IPS-18c (cell line): Measurements from ENCODE around the gene DYSF.

Experiments used
- H3K4me3 ChIP-seq: 2 replicates; pipeline ENCODE4 v1.7.0; 2013; ENCODE audit warnings: low read depth, mild to moderate bottlenecking, low read length, moderate library complexity; ENCODE audit not compliant: insufficient read depth
- H3K9me3 ChIP-seq: one replicate; pipeline ENCODE4 v1.6.1; 2013; ENCODE audit warnings: mild to moderate bottlenecking, low read length, moderate library complexity; ENCODE audit not compliant: control insufficient read depth, insufficient read depth

Gene DYSF

DNA sequence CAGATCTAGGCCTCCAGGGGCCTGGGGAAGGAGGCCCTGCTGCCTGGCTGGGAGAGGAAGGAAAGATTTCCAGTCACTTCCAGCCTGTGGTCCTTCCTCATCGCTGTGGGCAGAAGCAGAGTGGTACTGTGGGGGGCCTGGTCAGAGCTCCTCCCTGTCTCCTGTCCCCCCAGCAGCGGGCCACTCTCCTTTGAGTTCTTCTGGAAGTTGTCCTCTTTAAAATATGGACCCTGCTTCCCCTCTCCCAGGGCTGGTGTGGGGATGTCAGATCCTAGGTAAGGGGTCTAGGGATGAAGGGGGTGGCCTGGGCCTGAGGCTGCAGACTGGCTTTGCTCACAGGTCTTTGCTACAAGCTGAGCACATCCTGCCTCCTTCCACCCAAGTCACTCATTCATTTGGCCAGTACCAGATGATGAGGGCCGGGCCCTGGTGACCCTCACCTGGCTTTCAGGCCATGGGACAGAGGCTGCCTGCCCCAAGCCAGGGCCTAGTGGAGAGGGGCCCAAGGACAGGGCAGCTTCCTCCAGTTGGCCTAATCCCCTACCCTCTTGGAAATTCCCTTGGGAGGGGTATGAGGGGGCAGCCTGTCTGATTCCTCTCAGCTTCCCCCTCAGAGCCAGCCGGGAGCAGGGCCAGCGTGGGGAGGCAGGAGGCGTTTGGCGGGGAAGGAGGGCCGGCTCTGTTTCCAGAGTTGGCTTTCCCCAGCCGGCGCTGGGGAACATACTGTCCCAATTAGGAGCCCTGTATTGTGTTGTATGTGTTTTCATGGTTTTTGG is 231.9 kb downstream of the DYSF start:
- no peak overlapping the region for H3K4me3 ChIP-seq
- H3K9me3 ChIP-seq, result no peaks in the 10 kb centered on the region

DNA sequence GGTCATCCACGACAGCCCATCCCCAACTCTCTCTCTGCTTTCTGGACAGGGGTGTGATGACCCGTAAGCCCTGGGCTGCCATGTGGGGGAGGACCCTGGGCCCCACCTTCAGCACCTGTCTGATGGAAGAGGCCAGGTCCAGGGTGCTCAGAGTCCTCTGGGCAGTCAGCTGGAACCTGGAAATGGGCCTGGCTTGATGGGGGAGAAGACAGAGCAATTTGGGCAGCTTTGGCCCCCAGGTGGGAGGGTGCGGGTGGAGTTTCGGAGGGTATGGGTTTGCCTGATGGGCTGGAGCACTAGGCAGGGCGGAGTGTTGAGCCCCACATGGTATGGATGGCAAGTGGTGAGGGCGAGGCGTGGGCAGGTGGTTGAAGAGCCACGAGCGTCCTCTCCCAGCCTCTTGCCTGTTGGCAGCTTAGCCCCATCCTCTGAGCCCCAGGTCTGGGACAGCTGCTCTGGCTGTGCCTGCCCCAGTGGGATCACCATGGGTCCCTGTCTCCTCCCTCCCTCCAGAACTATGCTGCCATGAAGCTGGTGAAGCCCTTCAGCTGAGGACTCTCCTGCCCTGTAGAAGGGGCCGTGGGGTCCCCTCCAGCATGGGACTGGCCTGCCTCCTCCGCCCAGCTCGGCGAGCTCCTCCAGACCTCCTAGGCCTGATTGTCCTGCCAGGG is 232.7 kb downstream of the DYSF start:
- Histone ChIP-seq H3K9me3 (no peaks in the 10 kb centered on the region), H3K4me3 (no peak overlapping the region)

DNA sequence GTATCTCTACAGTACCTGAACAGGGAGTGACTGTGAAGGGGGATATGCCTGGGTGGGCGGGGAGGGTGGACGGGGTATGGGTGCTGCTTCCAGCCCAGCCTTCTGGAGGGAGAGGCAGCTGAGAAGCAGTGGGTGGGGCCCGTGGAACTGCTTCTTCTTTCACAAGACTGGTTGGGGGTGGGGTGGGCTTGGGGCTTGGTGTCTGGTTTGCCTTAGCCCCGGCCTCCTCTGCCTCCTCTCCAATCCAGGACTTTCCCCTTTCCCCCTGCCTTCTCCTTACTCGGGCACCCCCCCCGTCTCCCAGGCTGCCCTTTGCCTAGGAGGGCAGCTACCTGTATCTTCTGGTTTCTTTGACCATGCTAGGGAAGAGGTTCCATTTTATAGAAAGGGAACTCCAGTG is 233.4 kb downstream of the DYSF start:
- Histone ChIP-seq H3K4me3 (no peak overlapping the region), H3K9me3 (no peaks in the 10 kb centered on the region)

DNA sequence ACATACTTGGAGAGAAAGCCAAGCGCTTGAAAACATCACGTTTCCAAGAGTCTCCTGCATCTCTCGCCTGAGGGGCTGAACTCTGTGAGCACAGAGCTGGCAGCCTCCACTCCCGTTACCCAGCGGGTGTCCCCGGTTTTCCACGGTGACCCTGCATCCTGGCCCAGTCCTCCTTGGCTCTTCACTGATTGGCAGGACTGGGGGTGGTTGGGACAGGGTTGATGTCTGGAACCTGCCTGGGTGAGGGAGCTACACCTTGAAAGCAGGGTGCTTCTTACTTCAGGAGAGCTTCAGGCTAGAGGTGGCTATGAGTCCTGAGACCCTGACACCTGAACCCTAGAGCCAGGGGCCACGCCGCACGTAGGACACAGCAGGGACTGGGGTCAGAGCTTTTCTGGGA is 234.1 kb downstream of the DYSF start:
- Histone ChIP-seq H3K9me3 (no peaks in the 10 kb centered on the region), H3K4me3 (no peak overlapping the region)

DNA sequence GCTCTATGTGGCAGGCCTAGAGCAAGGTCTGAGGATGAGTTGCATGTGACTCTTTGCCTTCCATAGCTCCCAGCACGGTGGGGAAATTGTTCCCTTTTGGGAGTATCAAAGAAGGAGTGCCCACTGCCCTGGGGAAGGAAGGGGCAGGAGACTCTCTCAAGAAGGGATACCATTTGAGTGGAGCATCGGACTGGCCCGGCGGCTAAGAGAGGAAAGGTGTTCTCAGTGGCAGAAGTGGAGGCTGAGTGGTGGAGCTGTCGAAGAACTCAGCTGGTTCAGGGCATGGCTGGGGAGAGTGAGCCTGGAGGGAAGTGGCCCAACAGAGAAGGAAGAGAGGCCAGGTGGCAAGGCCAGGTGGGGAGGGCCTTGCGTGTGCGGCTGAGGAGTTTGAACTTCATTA is 235.2 kb downstream of the DYSF start:
- Histone ChIP-seq H3K4me3 (no peak overlapping the region), H3K9me3 (no peaks in the 10 kb centered on the region)

DNA sequence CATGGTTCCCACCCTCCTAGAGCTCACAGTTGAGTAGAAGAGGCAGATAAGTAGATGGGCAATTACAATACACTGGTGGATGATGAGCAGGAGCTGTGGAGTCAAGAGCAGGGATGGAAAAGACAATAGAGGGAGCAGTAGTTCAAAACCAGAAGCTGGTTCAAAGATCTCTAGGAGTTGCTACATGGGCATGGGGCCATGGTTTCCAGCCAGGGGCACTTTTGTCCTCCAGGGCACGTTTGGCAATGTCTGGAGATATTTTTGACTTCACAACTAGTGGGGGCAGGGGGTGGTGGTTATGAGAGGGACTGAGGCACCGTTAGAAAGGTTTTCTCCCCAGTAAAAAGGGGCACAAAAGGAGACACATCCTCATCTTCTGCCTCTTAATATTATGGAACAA is 236.0 kb downstream of the DYSF start:
- Histone ChIP-seq H3K4me3 (no peak overlapping the region), H3K9me3 (no peaks in the 10 kb centered on the region)

DNA sequence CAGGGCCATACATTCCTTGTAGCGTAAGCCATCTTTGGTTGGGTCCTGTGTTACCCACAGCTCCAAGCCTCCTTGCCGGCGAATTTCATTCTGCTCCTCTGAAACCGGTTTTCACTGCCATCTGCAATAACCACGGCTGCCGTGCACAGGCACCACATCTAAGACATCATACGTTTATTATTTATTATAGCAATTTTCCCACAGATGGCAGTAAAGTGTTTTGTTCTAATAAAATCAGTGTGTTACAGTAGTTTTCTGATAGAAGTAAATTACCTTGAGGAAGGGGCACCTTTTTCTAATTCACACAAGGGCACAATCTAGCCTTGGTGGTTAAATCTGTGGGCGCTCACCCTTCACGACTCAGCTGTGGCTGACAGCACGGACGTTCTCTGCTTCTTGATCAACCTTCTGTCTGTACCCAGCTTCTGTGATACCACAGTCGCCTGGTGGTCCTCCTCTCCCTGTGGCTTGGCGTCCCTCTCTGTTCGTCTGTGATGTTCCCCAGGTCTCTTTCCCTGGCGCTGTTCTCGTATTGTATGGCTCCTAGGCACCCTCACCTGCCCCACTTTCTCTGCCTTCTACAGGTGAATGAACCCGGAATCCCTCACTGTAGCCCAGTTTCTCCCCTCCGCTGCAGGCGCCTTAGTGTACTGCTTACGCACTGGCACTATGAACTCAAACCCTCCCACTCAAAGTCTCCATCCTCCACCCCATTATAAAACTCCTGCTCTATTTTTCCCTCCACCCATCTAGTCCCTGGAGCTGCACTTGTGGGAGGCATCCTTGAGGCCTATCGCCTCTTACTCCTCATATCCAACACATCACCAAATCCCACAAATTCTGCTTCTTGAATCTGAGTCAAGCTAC is 236.8 kb downstream of the DYSF start:
- Histone ChIP-seq H3K9me3 (no peaks in the 10 kb centered on the region), H3K4me3 (no peak overlapping the region)

DNA sequence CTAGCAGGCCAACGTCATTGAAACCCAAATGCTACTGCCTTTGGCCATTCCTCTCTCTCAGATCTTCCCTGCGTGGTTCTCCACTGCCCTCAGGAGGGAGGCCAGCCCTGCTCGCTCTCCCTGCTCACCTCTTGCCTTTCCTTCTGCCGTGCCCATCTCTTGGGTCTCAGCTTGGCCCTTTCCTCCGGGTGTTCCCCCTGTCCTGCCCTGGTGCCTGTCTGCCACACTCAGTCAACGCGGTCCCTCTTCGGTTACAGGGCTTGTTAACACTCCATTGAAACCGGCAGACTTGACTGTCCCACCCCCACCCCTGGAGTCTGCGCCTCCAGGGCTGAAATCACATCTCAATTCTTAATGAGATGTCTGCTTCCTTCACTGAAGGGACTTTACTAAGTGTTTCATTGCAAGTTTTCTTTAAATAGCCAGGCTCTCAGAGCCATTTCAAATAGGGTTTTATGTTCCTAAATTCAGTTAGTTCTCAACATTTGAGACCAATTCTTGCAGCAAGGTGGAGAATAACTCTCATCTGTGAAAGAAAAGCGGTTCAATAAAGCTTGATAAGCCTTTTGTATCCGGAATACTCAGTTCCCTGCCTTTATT is 237.6 kb downstream of the DYSF start:
- H3K9me3 ChIP-seq, result no peaks in the 10 kb centered on the region
- H3K4me3 ChIP-seq, result no peak overlapping the region; the same call in 1 of the 2 replicates

DNA sequence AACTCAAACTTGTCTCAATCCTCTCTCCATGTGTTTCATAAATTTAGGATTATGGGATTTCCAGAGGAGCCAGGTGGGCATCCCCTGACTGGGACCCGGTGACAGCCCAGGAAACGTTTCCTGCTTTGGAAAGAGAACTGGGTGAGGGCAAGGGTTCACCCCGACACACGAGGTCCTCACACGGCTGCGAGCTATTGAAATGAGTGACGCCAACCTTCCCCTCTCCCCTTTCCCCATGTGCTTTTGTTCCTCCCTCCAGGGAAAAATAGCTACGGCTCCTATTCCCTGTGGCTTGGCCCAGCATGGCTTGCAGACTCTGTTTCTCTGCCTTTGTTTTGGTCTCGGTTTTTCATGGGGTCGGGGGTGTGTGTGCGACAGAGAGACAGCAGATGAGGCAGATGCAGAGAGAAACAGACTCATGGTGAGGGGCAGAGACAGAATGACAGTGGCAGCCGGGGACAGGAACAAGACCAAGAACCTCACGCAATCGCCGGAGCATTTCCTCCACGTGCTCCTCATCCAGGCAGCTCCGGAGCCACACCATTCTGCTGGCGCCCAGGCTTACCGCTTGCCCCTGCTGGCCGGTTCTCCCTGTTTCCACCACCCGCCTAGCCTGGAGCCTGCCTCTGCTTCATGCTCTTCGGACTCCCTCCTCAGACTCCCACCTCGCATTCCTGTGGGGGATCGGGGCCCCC is 238.5 kb downstream of the DYSF start:
- no peaks in the 10 kb centered on the region for H3K9me3 ChIP-seq

DNA sequence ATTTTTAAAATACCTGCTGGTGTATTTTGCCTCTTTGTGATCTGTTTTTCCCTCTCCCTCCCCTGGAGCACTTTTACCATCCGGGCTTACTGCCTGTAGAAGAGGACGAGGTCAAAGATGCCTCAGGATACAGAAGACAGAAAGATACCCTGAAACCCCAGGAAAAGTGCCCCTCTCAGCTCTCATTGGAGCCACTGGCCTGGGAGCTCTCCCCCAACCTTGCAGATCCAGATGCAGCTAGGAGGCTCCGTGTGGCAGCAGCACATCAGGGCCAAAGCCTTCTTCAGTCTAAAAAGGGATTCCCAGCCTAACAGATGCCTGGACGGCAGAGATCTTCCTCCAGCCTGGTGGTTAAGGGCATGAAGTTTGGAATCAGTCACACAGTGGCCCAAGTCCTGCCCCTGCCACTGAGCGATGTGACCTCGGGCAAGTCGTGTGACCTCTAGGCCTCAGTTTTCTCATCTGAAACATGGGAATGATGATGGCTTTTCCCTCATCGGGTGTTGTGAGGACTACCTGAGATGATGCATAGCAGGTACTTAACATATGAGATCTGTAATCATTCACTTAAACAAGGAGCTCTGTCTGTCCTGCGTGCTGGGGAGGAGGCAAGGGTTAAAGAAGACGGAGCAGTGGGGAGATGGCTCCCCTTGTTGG is 239.4 kb downstream of the DYSF start:
- Histone ChIP-seq H3K9me3 (no peaks in the 10 kb centered on the region), H3K4me3 (no peak overlapping the region)

More for the DNA sequence above, 238.5 kb downstream of the DYSF start:
- H3K4me3 ChIP-seq, result no peak overlapping the region

DNA sequence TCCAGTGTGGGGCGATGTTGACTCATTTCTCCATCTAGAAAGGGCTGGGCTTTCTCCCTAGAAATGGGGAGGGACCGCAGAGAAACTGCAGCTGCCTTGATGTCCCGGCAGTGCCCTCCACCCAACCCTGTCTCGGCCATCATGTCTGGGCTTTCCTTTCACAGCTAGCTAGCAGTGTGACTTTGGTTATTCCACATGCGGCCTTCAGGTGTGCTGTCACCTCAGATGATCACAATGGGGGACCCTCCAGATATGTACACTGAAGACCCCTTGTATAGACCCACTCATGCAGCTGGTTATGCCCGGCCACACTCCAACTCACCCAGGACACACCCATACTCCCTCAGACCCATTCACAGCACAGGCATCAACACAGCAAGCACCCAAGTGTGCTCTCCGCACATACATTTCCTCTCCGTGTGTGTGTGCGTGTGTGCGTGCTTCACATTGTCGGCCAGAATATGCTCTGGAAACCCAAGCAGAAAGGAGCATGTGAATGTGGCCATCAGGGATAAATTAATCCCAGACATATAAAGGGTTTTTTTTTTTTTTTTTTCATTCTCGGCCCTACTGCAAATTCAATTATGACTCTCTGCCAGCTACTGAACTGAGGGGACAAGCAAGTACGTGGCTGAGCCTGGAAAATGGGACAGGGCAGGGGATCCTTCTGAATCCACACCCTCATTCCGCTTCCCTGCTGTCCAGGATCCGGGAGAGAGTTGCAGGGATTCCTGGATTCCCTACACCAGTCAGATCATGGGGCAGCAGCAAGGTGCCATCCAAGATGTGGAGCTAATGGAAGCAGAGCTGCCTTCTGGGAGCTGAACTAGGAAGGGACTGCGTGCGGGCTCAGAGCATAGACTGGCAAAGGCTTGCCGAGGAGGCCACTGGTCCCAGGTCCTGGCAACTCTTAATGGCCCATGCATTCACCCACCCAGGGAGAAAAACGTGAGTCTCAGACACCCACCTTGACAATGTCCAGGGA is 240.2 kb downstream of the DYSF start:
- no peaks in the 10 kb centered on the region for H3K9me3 ChIP-seq
- no peak overlapping the region for H3K4me3 ChIP-seq

DNA sequence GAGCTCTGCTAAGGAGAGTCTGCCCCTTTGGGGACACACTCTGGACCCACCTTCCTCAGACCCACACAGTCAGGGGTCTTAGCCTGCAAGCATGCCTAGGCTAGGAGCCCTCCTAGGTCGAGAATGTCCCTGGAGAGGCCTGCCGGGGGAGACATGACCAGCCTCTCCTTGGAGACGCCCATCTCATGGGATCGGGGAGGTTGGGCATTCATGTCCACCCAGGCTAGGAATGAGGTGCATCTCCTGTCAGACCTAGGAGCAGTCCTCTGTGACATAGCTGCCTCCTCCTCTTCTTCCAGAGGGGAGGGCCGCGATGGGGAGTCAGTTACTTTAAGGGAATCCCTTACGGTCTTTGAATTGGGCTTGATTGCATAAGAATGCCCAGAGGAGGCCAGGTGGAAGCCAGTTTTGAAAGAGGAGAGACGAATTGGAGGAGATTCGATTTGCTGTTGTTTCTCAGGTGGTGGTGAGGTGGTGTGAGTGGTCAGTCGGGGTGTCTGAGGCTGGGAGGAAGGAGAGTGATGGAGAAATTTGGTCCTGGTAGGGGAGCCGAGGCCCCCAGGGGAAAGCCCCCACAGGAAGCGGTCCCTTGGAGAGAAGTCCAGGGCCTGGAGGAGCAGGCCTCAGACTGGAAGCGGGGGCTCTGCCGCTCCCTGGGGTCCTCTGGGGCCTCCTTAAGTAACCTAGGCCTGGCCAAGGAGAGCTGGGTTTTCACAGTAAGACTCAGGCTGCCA is 241.3 kb downstream of the DYSF start:
- Histone ChIP-seq H3K9me3 (no peaks in the 10 kb centered on the region), H3K4me3 (no peak overlapping the region)

DNA sequence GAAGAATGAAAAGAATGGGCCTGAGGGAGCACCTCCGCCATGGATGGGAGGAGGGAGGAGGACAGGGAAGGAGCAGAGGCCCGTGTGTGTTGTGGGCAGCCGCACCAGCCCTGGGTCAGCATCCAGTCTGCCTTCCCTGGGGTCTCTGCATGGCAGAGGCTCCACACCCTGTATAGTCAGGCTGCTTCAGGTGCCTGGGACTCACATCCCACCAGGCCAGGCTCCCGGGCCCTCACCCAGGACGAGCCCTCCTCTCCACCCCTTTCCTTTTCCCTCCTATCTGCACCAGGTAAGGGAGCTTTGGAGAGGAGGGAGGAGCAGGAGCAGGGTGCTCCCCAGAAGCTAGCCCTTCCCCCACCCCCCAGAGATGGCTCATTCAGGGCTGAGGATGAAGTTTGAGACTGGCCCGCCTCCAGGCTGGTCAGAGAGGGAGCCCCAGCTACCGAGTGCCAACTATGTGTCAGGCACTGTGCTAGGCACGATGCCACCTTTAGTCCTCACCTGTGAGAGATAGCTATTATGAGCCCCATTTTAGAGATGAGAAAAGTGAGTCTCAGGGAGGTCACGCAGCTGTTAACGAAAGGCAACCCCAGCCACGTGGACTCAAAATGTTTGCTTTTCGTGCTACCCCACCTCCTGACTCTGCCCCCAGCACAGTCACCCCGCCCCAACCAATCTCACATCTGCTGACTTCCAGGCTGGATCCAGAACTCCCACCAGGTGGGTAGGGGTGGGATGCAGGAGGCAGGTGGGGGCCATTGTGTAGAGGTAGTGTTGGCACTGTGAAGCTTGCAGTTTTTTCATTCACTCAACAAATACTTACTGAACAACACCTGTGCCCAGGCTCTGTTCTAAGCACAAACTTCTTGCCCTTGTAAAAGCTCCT is 242.1 kb downstream of the DYSF start:
- no peak overlapping the region for H3K4me3 ChIP-seq
- H3K9me3 ChIP-seq, result no peaks in the 10 kb centered on the region

DNA sequence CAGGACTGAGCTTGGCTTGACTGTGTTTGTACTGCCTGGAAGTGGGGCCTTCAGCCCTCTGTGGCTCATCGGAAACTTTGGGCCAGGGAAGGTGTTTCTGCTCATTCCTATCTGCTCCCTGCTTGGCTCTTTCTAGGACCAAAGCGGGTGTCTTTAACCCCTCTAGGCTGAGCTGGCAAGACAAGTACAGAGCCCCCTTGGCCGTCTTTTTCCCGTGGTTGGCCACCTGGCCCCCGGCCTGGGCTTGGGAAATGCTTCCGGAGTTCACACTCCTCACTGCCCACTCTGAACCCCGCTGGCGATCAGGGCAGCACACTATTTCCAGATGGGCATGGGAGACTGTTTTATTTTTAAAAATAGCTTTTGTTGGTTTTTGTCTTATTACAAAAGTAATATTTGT is 243.0 kb downstream of the DYSF start:
- no peak overlapping the region for H3K4me3 ChIP-seq
- no peaks in the 10 kb centered on the region for H3K9me3 ChIP-seq
